HG03103 (cell line): ENCODE measurements around the gene TOM1L1.

Experiments used
- ATAC-seq: cut with Tn5 transposase; IDR thresholded peaks from one replicate; pipeline ENCODE4 v1.9.1; 2021; ENCODE audit warnings: low read depth; ENCODE audit not compliant: unreplicated experiment

Gene TOM1L1

GRCh38 chr17:54941285-54941684 lies 40.6 kb downstream of the TOM1L1 start:
- no peak for ATAC-seq

- no peak for ATAC-seq
Observed at GRCh38 chr17:54944796-54945195, 44.1 kb downstream of the TOM1L1 start.

GRCh38 chr17:54945231-54945630 lies 44.6 kb downstream of the TOM1L1 start:
- ATAC-seq = no peak

GRCh38 chr17:54945671-54946070 lies 45.0 kb downstream of the TOM1L1 start:
- ATAC-seq = no peak

- no peak for ATAC-seq
Observed at GRCh38 chr17:54947396-54947795, 46.7 kb downstream of the TOM1L1 start.

GRCh38 chr17:54948380-54948779 lies 47.7 kb downstream of the TOM1L1 start:
- no peak for ATAC-seq

- ATAC-seq = no peak
Observed at GRCh38 chr17:54950116-54950515, 49.5 kb downstream of the TOM1L1 start.

- no peak for ATAC-seq
Observed at GRCh38 chr17:54951286-54951685, 50.6 kb downstream of the TOM1L1 start.

GRCh38 chr17:54956791-54957190 lies 56.1 kb downstream of the TOM1L1 start:
- no peak for ATAC-seq

- peak; percentile 44 for ATAC-seq
Observed at GRCh38 chr17:54967621-54968261, 67.1 kb downstream of the TOM1L1 start.

- ATAC-seq = peak; percentile 87
Observed at GRCh38 chr17:54968262-54968987, 67.8 kb downstream of the TOM1L1 start, which contains the start of the genes COX11 and STXBP4. Gene COX11, minus strand, starts transcription at chr17:54968654. Its CDS starts 8 bp downstream, at chr17:54968646. Gene STXBP4, plus strand, starts transcription at chr17:54968765. Its CDS starts 17,455 bp downstream, at chr17:54986220.

- peak; percentile 22 for ATAC-seq
Observed at GRCh38 chr17:54968988-54969332, 68.3 kb downstream of the TOM1L1 start.

- ATAC-seq = no peak
Observed at GRCh38 chr17:54969658-54970572, 69.3 kb downstream of the TOM1L1 start.

GRCh38 chr17:54971147-54971546 lies 70.5 kb downstream of the TOM1L1 start:
- no peak for ATAC-seq

GRCh38 chr17:54971901-54972300 lies 71.2 kb downstream of the TOM1L1 start:
- no peak for ATAC-seq

- ATAC-seq = no peak
Observed at GRCh38 chr17:54972406-54973138, 71.9 kb downstream of the TOM1L1 start.

GRCh38 chr17:54974759-54975158 lies 74.1 kb downstream of the TOM1L1 start:
- ATAC-seq = no peak

- no peak for ATAC-seq
Observed at GRCh38 chr17:54976316-54976715, 75.7 kb downstream of the TOM1L1 start.

GRCh38 chr17:54977744-54978143 lies 77.1 kb downstream of the TOM1L1 start:
- ATAC-seq = no peak

- ATAC-seq = no peak
Observed at GRCh38 chr17:54979657-54980056, 79.0 kb downstream of the TOM1L1 start.
